Measurements from ENCODE around the gene GRIK4.
"Not testable (repeated sequence)": the region's sequence is repeated elsewhere in the genome, so short reads cannot be mapped to it uniquely, and the experiment has no call there.

GRIK4 gene

GRCh38 chr11:120511116-120511819 lies at the start of gene GRIK4:
TSS of gene GRIK4 (plus strand) at chr11:120511748. CDS start at chr11:120660319, 148,571 bp downstream.
- DNase-seq = peak; percentile 92

GRCh38 chr11:120462825-120463224 lies 48.7 kb upstream of the GRIK4 start:
- DNase-seq = no peak

- no peak for DNase-seq
Measured at GRCh38 chr11:120465921-120466534, 45.5 kb upstream of the GRIK4 start.

GRCh38 chr11:120467627-120468026 lies 43.9 kb upstream of the GRIK4 start:
- DNase-seq = no peak

GRCh38 chr11:120471131-120471530 lies 40.4 kb upstream of the GRIK4 start:
- DNase-seq = no peak

GRCh38 chr11:120471994-120472393 lies 39.6 kb upstream of the GRIK4 start:
- no peak for DNase-seq

- no peak for DNase-seq
Measured at GRCh38 chr11:120473503-120473902, 38.0 kb upstream of the GRIK4 start.

GRCh38 chr11:120482149-120482548 lies 29.4 kb upstream of the GRIK4 start:
- DNase-seq = no peak

GRCh38 chr11:120484722-120485121 lies 26.8 kb upstream of the GRIK4 start:
- no peak for DNase-seq

GRCh38 chr11:120486138-120486537 lies 25.4 kb upstream of the GRIK4 start:
- no peak for DNase-seq

- no peak for DNase-seq
Measured at GRCh38 chr11:120489799-120490198, 21.7 kb upstream of the GRIK4 start.

GRCh38 chr11:120492486-120492885 lies 19.1 kb upstream of the GRIK4 start:
- no peak for DNase-seq

- DNase-seq = no peak
Measured at GRCh38 chr11:120494595-120494994, 17.0 kb upstream of the GRIK4 start.

GRCh38 chr11:120499088-120499487 lies 12.5 kb upstream of the GRIK4 start:
- no peak for DNase-seq

GRCh38 chr11:120499859-120500258 lies 11.7 kb upstream of the GRIK4 start:
- DNase-seq = no peak

GRCh38 chr11:120500414-120501071 lies 11.0 kb upstream of the GRIK4 start:
- DNase-seq = peak; percentile 23

GRCh38 chr11:120501440-120501839 lies 10.1 kb upstream of the GRIK4 start:
- no peak for DNase-seq

- DNase-seq = no peak
Measured at GRCh38 chr11:120501976-120502755, 9.4 kb upstream of the GRIK4 start.

- not testable (repeated sequence) for DNase-seq
Measured at GRCh38 chr11:120503529-120503928, 8.0 kb upstream of the GRIK4 start.

- no peak for DNase-seq
Measured at GRCh38 chr11:120505801-120506425, 5.6 kb upstream of the GRIK4 start.

- no peak for DNase-seq
Measured at GRCh38 chr11:120509346-120510053, 2.0 kb upstream of the GRIK4 start.

Measured in NCI-H1105 (cell line).